ENCODE measurements around the gene ADRB2. TPM values are rescaled to one million over a fixed set of nuclear protein-coding genes. Genes with fewer than 3 reads are reported as not detected.

ADRB2 gene
- polyA plus RNA-seq, 3 donors = 6.8 to 10.9 (median 10.8) TPM

DNA sequence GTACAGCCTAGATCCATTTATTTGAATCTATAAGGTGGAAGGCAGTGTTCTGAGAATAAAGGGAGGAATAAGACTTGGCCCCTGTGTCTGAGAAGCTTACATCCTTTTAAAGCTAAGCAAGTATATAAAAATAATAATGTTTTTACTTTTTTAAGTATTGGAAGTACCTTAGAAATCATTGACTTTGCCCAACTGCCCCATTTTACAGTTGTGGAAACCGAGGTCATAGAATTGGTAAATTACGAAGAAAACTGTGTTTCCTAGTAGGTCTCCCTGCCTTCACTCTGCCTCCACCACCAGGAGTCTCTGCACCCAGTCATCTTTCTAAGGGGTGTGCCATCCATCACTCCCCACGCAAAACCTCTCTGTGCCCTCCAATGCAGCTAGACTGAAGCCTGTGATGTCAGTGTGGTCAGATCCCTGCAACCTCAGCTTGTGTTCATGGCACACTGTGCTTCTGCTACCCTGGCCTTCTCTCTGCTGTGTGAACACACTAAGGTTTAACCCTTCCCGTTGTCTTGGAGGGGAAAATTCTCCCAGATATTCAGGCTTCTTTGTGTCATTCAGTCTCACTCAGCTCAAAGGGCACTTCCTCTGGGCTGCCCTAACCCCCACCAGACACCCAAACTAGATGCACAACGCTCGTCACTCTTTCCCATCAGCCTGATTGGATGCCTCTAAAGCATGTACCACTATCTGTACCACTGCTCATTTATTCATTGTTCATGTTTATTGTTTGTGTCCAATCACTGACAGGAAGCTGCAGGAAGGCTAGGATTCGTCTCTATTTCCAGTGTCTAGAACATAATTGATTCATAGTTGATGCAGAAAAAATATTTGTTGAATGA is 18.2 kb downstream of the ADRB2 start:
- peaks cover 5 to 43% of the 10 kb centered on the region in 2 donors for H3K36me3 ChIP-seq (replicated peaks in 1 of 2; ENCODE audit: control insufficient read depth in 1 of 2, insufficient read depth in 2 of 2, low read length in 2 of 2)
- peaks cover 23 to 43% of the 10 kb centered on the region in 2 donors for H3K36me3 Mint-ChIP-seq
- peaks cover 100% of the 10 kb centered on the region for H4K20me1 ChIP-seq (ENCODE audit: insufficient read depth, low read length)
- TF ChIP-seq, protein P1, sequence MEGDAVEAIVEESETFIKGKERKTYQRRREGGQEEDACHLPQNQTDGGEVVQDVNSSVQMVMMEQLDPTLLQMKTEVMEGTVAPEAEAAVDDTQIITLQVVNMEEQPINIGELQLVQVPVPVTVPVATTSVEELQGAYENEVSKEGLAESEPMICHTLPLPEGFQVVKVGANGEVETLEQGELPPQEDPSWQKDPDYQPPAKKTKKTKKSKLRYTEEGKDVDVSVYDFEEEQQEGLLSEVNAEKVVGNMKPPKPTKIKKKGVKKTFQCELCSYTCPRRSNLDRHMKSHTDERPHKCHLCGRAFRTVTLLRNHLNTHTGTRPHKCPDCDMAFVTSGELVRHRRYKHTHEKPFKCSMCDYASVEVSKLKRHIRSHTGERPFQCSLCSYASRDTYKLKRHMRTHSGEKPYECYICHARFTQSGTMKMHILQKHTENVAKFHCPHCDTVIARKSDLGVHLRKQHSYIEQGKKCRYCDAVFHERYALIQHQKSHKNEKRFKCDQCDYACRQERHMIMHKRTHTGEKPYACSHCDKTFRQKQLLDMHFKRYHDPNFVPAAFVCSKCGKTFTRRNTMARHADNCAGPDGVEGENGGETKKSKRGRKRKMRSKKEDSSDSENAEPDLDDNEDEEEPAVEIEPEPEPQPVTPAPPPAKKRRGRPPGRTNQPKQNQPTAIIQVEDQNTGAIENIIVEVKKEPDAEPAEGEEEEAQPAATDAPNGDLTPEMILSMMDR (IDR thresholded peaks at IDR 0.05) = no peak
- peak overlapping the region in 1 of 7 donors; percentile 43 for H3K27ac Mint-ChIP-seq
- intact Hi-C loops (cut with micrococcal nuclease) = no loop called here
- no peak overlapping the region for H3K9ac ChIP-seq (ENCODE audit: insufficient read depth, low read length, poor library complexity, severe bottlenecking)
- H2AFZ ChIP-seq (ENCODE audit: insufficient read depth, low read depth, low read length, poor library complexity, severe bottlenecking) = no peak overlapping the region
- DNase-seq = no peak
- H3K27ac ChIP-seq (ENCODE audit: low read depth in 1 of 2, low read length in 2 of 2) = no peak overlapping the region
- H3K4me1 Mint-ChIP-seq = peaks cover 46% of the 10 kb centered on the region
- no peaks in the 10 kb centered on the region for H3K9me3 ChIP-seq (replicated peaks in 1 of 2; ENCODE audit: control insufficient read depth in 1 of 2, insufficient read depth in 1 of 2, low read length in 2 of 2)
- H3K4me3 Mint-ChIP-seq = no peak overlapping the region
- 100% methylated on average over 2 of the region's 7 CpGs for WGBS (ENCODE audit: insufficient coverage)
- H3K27me3 ChIP-seq (ENCODE audit: control insufficient read depth in 2 of 2, insufficient read depth in 2 of 2, low read length in 2 of 2) = no peaks in the 10 kb centered on the region
- H3K27me3 Mint-ChIP-seq (ENCODE audit: low read depth in 3 of 3) = no peaks in the 10 kb centered on the region
- H3K4me1 ChIP-seq (ENCODE audit: control insufficient read depth in 1 of 2, insufficient read depth in 2 of 2, low read length in 2 of 2) = peaks cover 17 to 18% of the 10 kb centered on the region in 2 donors
- H3K4me3 ChIP-seq (replicated peaks in 1 of 3; ENCODE audit: low read depth in 2 of 3, low read length in 3 of 3) = no peak overlapping the region
- no peaks in the 10 kb centered on the region for H3K9me3 Mint-ChIP-seq
- H3K79me2 ChIP-seq (ENCODE audit: insufficient read depth, low read length) = peaks cover 53% of the 10 kb centered on the region
- no peak overlapping the region for H3K4me2 ChIP-seq (replicated peaks; ENCODE audit: extremely low read depth, low read length, poor library complexity, severe bottlenecking)

DNA sequence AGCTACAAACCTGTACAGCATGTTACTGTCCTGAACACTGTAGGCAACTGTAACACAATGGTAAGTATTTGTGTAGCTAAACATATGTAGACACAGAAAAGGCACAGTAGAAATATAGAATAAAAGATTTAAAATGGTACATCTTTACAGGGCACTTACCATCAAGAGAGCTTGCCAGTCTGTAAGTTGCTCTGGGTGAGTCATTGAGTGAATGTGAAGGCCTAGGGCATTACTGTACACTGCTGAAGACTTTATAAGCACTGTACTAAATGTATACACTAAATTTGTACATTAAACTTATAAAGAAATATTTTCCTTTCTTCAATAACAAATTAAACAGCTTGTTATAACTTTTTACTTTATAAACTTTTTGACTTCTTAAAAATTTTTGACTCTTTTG is 20.5 kb downstream of the ADRB2 start:
- Mint-ChIP-seq H3K4me1 (peaks cover 44% of the 10 kb centered on the region), H3K9me3 (no peaks in the 10 kb centered on the region), H3K27me3 (ENCODE audit: low read depth in 3 of 3) (no peaks in the 10 kb centered on the region), H3K27ac (no peak overlapping the region), H3K4me3 (no peak overlapping the region), H3K36me3 (peaks cover 27 to 43% of the 10 kb centered on the region in 2 donors)
- TF ChIP-seq, protein P1 (IDR thresholded peaks at IDR 0.05) = no peak
- Histone ChIP-seq H3K4me2 (replicated peaks; ENCODE audit: extremely low read depth, low read length, poor library complexity, severe bottlenecking) (no peak overlapping the region), H3K4me3 (replicated peaks in 1 of 3; ENCODE audit: low read depth in 2 of 3, low read length in 3 of 3) (no peak overlapping the region), H3K79me2 (ENCODE audit: insufficient read depth, low read length) (peaks cover 39% of the 10 kb centered on the region), H3K36me3 (replicated peaks in 1 of 2; ENCODE audit: control insufficient read depth in 1 of 2, insufficient read depth in 2 of 2, low read length in 2 of 2) (peaks cover 0 to 44% of the 10 kb centered on the region in 2 donors), H2AFZ (ENCODE audit: insufficient read depth, low read depth, low read length, poor library complexity, severe bottlenecking) (no peak overlapping the region), H3K9ac (ENCODE audit: insufficient read depth, low read length, poor library complexity, severe bottlenecking) (no peak overlapping the region), H3K27me3 (ENCODE audit: control insufficient read depth in 2 of 2, insufficient read depth in 2 of 2, low read length in 2 of 2) (no peaks in the 10 kb centered on the region), H4K20me1 (ENCODE audit: insufficient read depth, low read length) (peaks cover 99% of the 10 kb centered on the region), H3K4me1 (ENCODE audit: control insufficient read depth in 1 of 2, insufficient read depth in 2 of 2, low read length in 2 of 2) (peaks cover 16 to 21% of the 10 kb centered on the region in 2 donors), H3K27ac (ENCODE audit: low read depth in 1 of 2, low read length in 2 of 2) (no peak overlapping the region), H3K9me3 (replicated peaks in 1 of 2; ENCODE audit: control insufficient read depth in 1 of 2, insufficient read depth in 1 of 2, low read length in 2 of 2) (no peaks in the 10 kb centered on the region)
- DNase-seq = no peak
- intact Hi-C loops (cut with micrococcal nuclease) = no loop called here

Data from CD14-positive monocyte (primary cell).